ENCODE measurements around the gene COPRS.

DNA sequence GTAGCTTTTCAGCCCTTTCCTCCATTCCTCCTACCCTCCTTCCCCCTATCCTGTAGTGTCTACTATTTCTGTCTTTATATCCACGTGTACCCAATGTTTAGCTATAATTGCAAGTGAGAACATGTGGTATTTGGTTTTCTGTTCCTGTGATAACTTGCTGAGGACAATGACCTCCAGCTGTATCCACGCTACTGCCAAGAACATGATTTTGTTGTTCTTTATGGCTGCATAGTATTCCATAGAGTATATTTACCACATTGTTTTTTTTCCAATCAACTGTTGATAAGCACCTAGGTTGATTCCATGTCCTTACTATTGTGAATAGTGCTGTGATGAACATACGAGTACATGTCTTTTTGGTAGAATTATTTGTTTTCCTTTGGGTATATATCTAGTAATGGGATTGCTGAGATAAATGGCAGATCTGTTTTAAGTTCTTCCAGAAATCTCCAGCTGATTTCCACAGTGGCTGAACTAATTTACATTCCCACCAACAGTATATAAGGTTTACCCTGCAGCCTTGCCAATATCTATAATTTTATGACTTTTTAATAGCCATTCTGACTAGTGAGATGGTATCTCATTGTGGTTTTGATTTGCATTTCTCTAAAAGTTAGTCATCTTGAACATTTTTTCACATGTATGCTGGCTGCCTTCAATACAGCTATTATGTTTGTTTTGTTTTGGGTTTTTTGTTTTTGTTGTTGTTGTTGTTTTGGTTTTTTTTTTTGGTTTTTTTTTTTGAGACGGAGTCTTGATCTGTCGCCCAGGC is 10.9 kb upstream of the COPRS start:
- TF ChIP-seq, protein P1, sequence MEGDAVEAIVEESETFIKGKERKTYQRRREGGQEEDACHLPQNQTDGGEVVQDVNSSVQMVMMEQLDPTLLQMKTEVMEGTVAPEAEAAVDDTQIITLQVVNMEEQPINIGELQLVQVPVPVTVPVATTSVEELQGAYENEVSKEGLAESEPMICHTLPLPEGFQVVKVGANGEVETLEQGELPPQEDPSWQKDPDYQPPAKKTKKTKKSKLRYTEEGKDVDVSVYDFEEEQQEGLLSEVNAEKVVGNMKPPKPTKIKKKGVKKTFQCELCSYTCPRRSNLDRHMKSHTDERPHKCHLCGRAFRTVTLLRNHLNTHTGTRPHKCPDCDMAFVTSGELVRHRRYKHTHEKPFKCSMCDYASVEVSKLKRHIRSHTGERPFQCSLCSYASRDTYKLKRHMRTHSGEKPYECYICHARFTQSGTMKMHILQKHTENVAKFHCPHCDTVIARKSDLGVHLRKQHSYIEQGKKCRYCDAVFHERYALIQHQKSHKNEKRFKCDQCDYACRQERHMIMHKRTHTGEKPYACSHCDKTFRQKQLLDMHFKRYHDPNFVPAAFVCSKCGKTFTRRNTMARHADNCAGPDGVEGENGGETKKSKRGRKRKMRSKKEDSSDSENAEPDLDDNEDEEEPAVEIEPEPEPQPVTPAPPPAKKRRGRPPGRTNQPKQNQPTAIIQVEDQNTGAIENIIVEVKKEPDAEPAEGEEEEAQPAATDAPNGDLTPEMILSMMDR (IDR thresholded peaks at IDR 0.05), result no peak
- TF ChIP-seq POLR2A (IDR thresholded peaks at IDR 0.05), result no peak
